Measurements from ENCODE around the gene LSMEM2.
A peak's percentile ranks its signal among the peaks of the same experiment; 100 is the strongest.

- TF ChIP-seq CTCF (IDR thresholded peaks at IDR 0.05; ENCODE audit: low read depth, low read length) (peak; percentile 87), MAX (IDR thresholded peaks at IDR 0.05; ENCODE audit: low read depth, low read length) (peak; percentile 19; the same call in 1 of the 2 replicates), POLR2A (IDR thresholded peaks at IDR 0.05; ENCODE audit: extremely low read depth, insufficient read length) (no peak), MYC (IDR thresholded peaks at IDR 0.05; ENCODE audit: low read depth, low read length) (no peak; the same call in 1 of the 2 replicates)
Measured at GRCh38 chr3:50245831-50246516, 32.9 kb upstream of the LSMEM2 start.
